ENCODE results near the gene PRR5.
A peak's percentile ranks its signal among the peaks of the same experiment; 100 is the strongest.
"Not testable (repeated sequence)": the region's sequence is repeated elsewhere in the genome, so short reads cannot be mapped to it uniquely, and the experiment has no call there.

The PRR5 gene, protein sequence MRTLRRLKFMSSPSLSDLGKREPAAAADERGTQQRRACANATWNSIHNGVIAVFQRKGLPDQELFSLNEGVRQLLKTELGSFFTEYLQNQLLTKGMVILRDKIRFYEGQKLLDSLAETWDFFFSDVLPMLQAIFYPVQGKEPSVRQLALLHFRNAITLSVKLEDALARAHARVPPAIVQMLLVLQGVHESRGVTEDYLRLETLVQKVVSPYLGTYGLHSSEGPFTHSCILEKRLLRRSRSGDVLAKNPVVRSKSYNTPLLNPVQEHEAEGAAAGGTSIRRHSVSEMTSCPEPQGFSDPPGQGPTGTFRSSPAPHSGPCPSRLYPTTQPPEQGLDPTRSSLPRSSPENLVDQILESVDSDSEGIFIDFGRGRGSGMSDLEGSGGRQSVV

DNA sequence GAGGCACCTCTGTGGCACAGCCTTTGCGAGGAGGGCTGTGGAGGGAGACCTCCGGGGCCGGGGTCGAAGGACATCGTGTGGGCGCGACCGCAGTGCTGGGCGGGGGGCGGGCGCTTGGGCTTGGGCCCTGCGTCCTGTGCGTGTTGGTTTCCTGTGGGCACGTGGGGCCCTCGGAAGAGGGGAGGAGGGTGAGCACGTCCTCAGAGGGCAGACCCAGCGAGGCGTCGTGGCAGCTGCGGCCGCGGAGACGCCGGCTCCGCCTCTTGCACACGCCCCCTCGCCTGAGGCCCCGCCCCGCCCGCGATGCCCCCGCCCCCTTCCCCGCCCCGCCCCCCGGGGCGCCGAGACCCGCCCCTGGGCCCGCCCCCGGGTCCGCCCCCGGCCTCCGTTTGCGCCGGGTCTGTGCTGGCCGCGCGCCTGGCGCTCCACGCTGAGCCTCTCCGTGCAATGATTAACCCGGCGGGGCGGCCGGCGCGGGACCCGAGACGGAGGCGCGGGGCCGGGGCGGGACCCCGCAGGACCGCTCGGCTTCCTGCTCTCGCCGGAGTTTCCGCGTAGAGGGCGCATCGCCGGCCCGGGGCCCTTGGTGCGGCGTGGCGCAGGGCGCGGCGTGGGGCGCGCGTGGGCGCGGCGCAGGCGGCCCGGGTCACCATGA is at the start of gene PRR5:
PRR5 (plus strand) TSS at position 381 of the 655 bp plus-strand sequence; CDS start at position 652, 271 bp downstream.
- peak; percentile 89 for DNase-seq

DNA sequence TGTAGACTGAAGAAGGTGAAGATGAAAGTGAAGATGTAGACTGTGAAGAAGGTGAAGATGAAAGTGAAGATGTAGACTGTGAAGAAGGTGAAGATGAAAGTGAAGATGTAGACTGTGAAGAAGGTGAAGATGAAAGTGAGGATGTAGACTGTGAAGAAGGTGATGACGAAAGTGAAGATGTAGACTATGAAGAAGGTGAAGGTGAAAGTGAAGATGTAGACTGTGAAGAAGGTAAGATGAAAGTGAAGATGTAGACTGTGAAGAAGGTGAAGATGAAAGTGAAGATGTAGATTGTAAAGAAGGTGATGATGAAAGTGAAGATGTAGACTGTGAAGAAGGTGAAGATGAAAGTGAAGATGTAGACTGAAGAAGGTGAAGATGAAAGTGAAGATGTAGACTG is 49.1 kb upstream of the PRR5 start:
- DNase-seq: not testable (repeated sequence)

DNA sequence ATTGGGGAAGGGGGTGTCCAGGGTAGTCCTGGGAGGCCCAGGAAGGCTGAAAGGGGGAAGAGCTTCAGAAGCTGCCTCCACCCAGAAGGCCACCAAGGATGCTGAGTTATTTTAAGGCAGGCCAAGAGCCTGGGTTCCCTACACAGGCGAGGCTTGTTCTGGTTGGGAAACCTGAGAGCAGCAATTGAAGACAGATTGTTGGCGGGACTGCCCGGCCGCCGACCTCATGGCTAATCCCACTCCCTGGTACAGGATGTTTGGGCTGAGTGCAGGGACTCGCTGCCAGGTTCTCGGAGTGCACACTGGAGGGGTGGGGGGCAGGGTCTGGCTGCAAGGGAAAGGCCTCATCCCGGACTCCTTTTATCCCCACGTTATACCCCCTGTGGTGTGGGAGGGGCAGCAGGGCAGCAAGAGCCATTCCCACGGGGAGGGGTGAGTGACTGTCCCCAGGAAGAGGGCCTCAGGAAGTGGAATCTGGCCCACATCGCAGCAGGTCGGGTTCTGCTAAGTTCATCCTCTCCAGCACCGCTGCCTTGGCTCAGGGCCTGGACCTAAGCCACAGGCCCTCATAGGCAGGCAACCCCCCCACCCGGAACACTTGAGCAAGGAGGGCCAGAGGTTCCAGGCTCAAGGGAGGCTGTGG is 43.6 kb upstream of the PRR5 start:
- DNase-seq: peak; percentile 81

DNA sequence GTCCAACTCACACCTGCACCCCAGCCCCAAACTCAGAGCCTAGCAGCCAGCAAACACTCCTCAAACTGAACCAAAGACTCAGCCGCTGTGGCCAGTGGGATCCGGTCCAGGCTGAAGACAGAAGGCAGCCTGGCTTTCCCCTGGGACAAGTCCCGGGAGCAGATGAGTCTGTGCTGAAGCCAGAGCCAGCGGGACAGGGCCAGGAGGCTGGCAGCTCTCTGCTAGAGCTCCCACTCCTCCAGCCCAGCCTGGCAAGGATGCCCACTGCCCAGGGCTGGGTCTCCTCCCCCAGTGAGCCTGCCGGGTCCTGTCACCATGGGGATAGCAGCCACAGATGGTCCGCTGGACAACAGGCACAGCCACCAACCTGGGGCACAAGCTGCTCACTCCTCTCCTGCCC is 42.9 kb upstream of the PRR5 start:
- no peak for DNase-seq

DNA sequence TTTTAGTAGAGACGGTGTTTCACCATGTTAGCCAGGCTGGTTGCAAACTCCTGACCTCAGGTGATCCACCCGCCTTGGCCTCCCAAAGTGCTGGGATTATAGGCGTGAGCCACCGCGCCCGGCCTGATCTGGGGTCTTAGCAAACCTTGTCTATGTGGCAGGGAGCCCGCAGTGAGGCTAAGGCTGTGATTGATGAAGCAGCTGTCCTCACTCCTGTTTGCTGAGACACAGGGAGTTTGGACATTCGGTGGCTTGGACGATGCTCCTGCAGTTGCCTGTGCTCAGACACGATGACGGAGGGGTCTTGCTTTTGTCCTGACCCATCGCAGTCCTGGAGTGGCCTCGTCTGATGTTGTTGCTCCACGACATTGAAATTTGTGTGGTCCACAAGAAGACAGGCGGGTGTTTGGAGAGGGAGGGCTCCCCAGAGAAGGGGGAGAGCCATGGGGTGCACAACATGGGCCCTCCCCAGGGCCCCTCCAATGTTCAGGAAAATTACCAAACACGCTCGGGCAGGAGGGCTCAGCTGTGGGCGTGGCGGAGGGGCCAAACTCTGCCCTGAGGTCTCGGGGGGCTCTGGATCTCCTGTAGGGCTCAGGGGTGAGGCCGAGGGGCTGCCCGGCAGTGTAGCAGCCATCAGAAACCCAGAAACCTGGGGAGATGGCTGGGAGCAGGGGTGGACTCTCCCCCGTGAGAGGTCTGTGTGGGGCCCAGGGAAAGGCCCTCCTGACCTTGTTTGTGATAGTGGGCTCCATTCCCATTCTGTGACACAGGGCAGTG is 41.8 kb upstream of the PRR5 start:
- DNase-seq: no peak

DNA sequence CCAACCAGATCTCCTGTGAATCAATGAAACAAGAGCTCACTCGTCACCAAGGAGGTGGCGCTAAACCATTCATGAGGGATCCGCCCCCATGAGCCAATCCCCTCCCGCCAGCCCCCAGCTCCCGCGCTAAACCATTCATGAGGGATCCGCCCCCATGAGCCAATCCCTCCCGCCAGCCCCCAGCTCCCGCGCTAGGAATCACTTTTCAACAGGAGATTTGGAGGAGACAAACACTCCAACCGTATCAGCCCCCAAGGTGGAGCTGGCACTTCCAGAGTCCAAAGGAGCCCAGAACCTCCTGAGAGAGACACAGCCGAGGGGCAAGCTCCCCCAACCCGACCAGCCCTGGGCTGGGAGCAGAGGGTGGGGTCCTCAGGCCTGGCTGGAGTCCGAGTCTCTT is 40.9 kb upstream of the PRR5 start:
- no peak for DNase-seq

DNA sequence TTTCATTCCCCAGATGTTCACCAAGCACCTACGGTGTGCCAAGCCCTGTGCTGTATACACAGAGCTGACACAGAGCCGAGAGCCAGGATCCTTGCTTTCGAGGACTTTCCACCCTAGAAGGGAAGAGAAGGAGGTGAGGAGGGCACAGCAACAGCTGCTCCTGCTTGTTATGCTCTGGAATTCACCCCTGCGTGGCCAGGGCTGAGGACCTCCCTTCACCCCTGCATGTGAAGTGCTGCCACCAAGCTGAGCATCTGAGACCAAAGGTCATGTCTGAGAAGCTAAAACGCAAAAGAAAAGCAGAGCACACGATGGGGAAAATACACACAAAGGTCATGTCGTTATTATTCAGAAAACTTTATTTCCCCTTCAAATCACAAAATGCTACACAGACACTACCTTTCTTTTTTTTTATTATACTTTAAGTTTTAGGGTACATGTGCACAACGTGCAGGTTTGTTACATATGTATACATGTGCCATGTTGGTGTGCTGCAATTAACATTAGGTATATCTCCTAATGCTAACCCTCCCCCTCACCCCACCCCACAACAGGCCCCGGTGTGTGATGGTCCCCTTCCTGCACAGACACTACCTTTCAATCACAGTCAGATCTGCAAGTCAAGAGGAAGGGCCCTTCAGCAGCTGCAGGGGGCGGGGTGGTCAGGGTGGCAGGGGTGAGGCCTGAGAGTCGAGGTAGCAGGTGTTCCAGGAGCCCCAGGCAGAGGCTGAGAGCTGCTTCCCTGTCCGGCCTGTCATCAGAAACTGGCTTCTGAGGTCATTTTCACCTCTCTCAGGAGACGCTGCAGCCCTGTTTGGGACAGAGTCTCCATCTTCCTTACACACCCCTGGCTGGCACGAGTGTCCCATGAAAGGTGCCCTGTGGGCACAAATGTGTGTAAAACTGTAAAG is 40.1 kb upstream of the PRR5 start:
- DNase-seq: no peak

DNA sequence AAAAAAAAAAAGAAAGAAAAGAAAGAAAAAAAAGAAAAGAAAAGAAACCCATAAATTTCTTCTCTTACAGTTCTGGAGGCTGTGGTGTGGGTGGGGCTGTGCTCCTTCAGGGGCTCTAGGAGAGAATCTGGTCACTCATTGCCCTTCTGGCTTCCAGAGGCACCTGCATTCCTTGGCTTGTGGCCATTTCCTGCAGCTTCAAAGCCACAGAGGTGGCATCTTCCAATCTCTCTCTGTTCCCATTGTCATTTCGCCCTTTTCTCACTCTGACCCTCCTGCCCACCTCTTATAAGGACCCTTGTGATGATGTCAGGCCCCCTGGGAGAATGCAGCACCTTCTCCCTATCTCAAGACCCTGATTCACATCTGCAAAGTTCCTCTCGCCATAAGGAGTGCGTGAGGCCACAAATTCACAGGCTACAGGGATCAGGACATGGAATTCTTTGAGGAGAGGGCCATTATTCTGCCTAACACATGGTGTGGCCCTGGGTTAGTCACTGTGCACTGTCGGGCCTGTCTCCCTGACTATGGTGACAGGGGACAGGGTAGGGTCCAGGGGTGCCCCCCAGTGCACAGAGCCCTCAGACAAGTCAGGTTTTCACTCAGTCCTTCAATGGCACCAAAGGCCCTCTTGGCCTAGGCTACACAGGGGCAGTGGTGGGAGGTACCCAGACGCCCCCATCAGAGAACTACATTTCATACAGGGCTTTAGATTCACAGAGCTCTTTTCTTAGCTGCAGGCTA is 38.6 kb upstream of the PRR5 start:
- DNase-seq: no peak

DNA sequence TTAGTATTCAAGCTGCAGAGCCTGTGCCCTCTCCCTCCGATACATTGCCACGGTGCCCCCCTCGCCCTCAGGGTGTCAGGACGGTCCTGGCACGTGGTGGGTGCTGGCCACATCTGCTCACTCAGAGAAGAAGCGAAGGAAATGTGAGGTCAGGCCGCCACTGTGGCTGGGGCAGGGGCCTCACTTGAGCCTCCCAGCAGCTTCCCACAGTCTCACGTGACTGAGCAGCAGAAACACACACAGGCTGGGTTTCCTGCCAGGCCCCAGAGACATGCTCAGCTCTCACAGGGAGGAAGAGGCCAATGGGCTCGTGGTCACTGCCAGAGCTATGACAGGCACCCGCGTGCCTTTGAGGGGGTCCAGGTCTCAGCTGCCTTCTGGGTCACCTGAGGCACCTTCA is 37.9 kb upstream of the PRR5 start:
- DNase-seq: no peak

DNA sequence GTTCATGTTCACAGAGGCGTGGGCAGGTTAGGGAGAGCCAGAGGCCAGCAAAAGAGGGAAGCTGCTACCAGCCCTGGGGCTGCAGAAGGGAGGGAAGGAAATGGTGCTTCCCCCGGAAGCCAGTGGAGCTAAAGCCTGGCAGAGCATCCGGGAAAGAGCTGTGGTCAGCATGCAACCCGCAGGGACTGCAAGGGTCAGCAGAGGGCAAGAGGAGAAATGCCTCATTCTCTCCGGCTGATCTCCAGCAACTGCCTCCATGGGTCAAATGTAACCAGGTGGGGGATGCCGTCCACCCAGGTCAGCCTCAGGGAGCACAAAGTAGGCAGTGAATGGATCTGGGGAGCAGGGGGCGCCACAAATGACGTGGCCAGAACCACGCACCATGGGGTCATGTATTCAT is 36.9 kb upstream of the PRR5 start:
- DNase-seq: no peak

DNA sequence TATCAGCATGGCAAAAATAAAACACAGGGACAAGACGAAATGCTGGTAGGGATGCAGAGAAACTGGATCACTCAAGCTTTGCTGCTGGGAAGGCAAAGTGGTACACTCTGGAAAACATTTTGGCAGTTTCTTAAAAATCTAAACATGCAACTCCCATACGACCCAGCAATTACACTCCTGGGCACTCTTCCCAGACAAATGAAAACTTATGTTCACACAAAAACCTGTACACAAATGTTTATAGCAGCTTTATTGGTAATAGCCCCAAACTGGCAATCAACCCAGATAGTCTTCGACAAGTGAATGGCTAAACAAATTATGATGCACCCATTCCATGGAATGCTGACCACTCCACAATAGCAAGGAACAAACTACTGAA is 35.8 kb upstream of the PRR5 start:
- no peak for DNase-seq

DNA sequence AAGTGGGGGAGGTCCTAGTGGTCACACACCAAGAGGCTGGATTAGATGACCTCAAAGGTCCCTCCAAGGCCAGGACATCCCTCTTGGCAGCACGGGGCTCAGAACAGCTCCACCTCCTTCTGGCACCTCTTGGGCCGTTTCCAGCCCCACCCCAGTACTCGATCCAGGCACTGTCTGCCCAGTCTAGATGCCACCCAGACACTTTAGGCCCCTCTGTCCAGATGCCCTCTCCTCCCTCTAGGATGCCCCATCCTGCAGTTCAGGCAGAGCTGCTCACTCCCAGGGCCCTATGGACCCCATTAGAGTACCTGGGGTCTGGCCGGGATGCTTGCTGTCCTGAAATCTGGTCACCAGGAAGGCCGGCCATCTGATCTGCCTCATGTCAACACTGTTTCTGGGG is 34.7 kb upstream of the PRR5 start:
- DNase-seq: no peak

DNA sequence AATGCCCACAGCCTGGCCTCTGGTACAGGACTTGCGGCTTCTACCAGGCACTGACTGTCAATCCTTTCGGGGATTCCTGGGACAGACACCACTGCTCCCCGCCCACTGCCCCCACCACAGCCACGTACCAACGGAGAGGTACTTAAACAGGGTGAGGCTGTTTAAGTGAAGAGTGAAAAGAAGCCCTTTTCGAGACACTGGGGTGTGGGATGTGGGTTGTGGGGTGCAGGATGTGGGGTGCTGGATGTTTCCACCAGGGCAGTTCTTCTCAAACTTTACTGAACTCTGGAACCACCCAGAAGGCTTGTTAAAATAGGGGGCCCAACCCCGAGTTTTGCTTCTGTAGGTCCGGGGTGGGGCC is 34.2 kb upstream of the PRR5 start:
- DNase-seq: no peak

DNA sequence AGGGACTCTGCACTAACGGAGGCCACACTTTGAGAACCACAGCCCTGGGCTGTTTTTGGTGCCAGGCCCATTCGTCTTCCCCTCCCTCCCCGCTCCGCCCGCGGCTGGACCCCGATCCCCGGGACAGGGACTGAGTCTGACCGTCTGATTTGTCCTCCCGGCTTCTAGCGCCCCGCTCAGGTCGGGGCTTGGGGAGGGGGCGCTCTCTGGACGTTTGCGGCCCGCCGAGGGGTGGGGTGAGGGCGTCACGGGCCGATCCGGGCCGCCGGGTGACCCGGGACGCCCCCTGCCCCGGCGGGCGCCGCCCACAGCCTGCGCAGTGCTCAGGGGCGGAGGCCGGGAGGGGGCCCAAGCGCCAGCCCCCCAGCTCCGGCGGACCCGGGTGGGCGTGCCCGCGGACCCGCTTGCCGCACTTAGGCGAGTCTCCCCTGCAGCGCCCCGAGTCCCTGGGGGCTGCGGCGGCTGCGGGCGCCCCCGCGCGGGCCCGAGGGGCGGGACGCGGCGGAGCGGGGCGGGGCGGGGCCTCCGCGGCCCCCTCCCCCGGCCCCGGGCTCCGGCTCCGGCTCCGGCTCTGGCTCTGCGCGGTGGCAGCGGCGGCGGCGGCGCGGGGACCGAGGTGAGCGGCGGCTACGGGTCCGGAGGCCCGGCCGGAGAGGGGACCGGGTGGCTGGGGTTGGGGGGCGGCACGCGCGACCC is 33.7 kb upstream of the PRR5 start:
- DNase-seq: peak; percentile 71

DNA sequence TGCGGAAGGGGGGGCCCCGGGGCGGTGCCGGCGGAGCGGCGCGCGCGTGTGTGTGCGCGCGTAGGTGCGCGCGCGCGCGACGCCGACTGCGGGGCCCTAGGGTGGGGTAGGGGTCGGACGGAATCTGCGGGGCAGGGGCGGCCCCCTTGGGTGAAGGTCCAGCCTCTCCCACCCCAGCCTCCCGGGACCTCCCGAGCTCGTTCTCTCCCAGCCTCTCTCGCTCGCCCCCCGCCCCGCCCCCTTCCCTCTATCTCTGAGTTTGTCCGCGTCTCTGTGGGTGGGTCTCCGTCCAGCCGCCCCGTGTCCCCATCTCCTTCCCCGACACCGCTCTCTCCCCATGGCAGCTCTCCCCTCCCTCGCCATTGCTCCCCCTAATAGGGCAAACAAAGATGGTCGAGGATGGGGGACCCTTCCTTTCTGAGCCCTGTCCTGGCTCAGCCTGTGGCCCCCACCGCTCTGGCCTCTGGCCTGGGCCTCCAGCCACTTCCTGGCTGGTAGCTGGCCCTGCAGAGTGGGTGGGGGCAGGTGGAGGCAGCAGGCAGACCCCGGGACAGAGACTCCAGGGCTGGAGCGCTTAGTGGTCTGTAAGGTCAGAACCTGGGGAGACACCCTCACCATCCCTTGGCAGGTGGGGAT is 33.0 kb upstream of the PRR5 start:
- no peak for DNase-seq

DNA sequence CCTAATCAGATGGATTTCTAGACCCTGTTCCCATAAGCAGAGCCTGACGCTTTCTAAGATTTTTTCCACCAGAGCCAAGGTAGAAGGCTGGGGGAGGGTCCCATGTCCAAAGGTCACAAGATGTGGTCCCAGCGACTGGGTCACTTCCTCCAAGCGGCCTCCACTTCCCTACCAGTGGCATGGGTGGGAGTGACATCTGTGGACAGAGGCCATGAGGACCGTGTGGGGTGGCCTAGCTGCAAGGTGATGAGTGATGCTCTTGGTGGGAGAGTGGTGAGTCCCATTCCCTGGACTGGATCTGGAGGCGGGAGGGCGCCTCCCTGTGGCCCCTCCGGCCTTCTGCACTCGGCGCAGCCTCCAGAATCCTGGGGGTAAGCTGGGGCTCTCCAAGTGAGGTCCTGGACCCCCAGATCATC is 32.4 kb upstream of the PRR5 start:
- DNase-seq: no peak

DNA sequence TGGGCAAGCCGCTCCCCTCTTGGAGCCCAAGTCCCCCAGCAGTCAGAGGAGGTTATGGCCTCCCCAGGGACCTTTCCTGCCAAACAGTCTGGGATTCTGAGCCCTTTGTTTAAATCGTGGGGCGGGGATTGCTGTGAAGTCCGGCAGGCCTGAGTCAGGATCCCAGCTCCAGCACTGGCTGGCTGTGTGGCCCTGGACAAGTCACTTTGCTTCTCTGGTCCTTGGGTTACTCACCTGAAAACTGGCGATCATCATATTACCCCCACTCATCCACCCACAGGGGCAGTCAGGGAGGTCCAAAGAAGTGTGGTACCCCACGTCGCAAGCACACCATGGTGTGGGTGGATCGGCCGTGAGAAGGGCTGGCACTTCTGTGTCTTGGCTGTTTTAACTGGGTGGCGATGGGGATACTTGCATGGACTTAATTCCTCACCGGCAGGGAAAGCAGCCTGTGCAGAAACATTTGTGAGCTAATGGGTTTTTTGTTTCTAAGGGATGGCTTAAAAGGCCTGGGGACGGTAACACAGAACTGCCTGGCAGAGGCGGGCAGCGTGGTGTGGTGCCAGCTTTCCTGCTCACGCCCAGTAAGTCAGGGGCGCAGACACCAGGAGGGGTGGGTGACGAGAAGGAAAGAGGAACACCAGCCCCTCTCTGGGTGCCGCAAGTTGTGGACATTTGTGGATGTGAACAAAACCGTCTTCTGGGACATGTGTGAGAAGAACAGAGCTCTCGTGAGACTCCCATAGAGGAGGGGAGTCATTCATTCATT is 31.6 kb upstream of the PRR5 start:
- no peak for DNase-seq

DNA sequence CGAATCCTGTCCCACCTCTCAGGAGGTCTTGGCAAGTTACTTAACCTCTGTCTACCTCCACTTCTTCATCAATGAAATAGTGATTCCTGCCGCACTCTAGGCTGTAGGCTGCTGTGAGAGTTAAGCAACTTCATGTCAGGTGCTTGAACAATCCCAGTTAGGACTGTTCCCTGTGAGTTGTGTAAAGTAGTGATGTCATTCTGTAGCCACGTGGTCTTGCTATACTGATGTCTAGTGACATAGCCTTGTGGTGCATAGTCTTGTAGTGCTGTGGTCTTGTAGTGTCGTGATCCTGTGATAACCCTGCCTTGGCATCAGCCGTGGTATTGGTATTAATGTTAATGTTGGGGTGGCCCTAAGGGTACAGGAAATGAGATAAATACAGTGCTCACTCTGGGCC is 30.3 kb upstream of the PRR5 start:
- DNase-seq: no peak

DNA sequence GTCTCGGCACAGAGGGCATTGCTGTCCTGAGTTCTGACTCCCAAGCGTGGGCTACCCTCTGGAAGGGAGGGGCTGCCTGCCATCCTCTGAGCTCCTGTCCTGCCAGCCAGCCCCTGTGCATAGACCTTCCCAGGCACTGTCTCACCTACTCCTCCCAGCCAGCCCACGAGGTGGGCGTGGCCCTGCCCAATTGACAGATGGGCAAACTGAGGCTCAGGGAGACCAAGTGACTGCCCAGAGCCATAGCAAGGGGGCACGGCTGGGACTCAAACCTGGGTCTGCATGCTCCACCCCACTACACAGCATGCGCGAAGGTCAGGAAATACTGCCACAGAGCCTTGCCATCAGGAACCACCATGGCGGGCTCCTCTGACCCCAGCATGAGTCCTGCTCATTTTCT is 29.4 kb upstream of the PRR5 start:
- DNase-seq: no peak

DNA sequence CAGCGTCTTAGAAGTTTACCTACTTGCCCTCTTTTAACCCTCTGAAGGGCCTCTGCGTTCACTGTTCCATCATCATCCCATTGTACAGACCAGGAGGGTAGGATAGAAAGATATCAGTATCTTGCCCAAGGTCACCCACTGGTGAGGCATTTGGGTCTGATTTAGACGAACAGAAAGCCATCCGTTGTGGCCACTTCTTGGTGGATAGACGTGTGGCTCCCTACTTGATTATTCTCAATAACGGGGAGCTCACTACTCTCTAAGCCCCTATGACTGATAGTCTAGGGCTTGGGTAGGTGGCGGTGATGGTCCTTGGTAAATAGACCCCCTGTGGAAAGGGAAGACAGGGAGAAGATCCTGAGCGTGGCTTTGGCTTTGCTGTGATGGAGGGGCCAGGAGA is 28.6 kb upstream of the PRR5 start:
- no peak for DNase-seq

Measured in right forelimb (tissue), 1 donor.